Upper lobe of left lung (tissue), 6 donors: Measurements from ENCODE around the gene SLC8A3. TPM values are rescaled to one million over a fixed set of nuclear protein-coding genes. Genes with fewer than 3 reads are reported as not detected.

ENCODE experiments used
- ATAC-seq, 2 donors: fragments of 200-7000 bp; cut with Tn5 transposase; one replicate each; pipeline ENCODE4 v1.9.1; 2022; ENCODE audit warnings: mild to moderate bottlenecking in 2 of 2, moderate library complexity in 2 of 2; ENCODE audit not compliant: low FRiP score in 2 of 2
- DNase-seq, 2 donors: peaks; one replicate each; pipeline ENCODE4 v3.0.0-alpha.2; 2019 to 2020
- H3K27ac ChIP-seq, 4 donors: fragments of 200-600 bp; sonication (generic); one replicate each; pipeline ENCODE4 v1.5.1; 2016 to 2019
- H3K27me3 ChIP-seq, 4 donors: fragments of 200-600 bp; sonication (generic); one replicate each; pipeline ENCODE4 v1.5.1; 2017 to 2019
- H3K36me3 ChIP-seq, 4 donors: fragments of 200-600 bp; sonication (generic); one replicate each; pipeline ENCODE4 v1.5.1; 2016 to 2019
- H3K4me1 ChIP-seq, 4 donors: fragments of 200-600 bp; sonication (generic); one replicate each; pipeline ENCODE4 v1.5.1; 2018 to 2019
- H3K4me3 ChIP-seq, 4 donors: fragments of 200-600 bp; sonication (generic); one replicate each; pipeline ENCODE4 v1.5.1; 2017 to 2019; ENCODE audit warnings: mild to moderate bottlenecking in 2 of 4, moderate library complexity in 1 of 4
- H3K9me3 ChIP-seq, 4 donors: fragments of 200-600 bp; sonication (generic); one replicate each; pipeline ENCODE4 v1.5.1; 2018 to 2019
- EP300 ChIP-seq, 4 donors: sonication (generic); formaldehyde crosslinking; IDR thresholded peaks; one replicate each; pipeline ENCODE4 v1.5.1; 2017; ENCODE audit warnings: antibody characterized with exemption in 4 of 4, control low read depth in 2 of 4
- POLR2A ChIP-seq, 4 donors: fragments of 450-650 bp; IDR thresholded peaks; one replicate each; pipeline ENCODE4 v1.5.1; 2016 to 2017; ENCODE audit warnings: antibody characterized with exemption in 4 of 4, mild to moderate bottlenecking in 2 of 4
- POLR2AphosphoS5 ChIP-seq, 2 donors: sonication (generic); formaldehyde crosslinking; IDR thresholded peaks; one replicate each; pipeline ENCODE4 v1.5.1; 2017; ENCODE audit warnings: antibody characterized with exemption in 2 of 2
- WGBS, 2 donors: methylation state at CpG; one replicate each; pipeline ENCODE4 v1.1.5; 2017 to 2018; 5-methylcytosine and 5-hydroxymethylcytosine counted together
- total RNA-seq, 6 donors: library from RNA; depleted of rRNA in 4 of 6; stranded (reverse); fragments of >200 nt in 4 of 6; gene quantifications; one replicate each; pipeline versions ENCODE4 v1.1.0 to v1.2.1, GENCODE V29; 2016 to 2021
- TF ChIP-seq, protein P1 (sequence below), 6 experiments: fragments of 450-650 bp in 4 of 6; fragments of 200-600 bp in 2 of 6; sonication (generic) in 2 of 6; IDR thresholded peaks; one replicate each; pipeline ENCODE4 v1.5.1; 2016 to 2019; ENCODE audit warnings: antibody characterized with exemption in 6 of 6
- donor health status: DM: no; HTN: no; CAD: no; lungs with moderate emphysema.
- donor health status: DM: no; HTN: yes; CAD: no; lungs with severe emphysema.

The SLC8A3 gene
- total RNA-seq, 6 donors from 2014 or later, result 0.49 to 1.4 (median 1.0) TPM

DNA sequence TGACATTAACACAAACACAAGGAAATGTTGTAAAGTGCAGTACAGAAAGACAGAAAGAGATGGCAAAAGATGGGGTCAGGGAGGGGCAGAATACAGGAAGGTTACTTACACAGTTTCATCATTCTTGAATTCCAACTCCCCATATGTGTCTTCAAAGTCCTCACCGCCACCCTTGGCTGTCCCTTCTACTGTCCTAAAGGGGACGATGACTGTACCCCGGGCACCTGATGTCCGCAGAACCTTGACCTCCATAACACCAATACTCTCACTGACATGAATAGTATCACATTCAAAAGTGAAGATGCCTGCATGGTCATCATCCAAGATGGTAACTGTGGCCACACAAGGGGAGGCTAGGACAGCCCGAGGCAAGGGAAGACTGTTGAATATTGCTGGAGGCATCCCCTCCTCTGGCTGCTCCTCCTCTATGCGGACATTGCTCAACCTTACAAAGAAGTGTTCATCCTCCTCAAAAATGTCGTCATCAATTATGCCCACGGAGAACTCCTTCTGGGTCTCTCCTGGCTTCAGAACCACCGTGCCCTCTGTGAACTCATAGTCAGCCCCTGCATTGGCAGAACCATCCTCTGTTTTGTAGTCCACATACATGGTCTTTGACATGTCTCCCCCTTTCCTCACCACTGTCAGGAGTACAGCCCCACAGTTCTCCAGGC lies 22.1 kb downstream of the SLC8A3 start:
- DNase-seq, result no peak

DNA sequence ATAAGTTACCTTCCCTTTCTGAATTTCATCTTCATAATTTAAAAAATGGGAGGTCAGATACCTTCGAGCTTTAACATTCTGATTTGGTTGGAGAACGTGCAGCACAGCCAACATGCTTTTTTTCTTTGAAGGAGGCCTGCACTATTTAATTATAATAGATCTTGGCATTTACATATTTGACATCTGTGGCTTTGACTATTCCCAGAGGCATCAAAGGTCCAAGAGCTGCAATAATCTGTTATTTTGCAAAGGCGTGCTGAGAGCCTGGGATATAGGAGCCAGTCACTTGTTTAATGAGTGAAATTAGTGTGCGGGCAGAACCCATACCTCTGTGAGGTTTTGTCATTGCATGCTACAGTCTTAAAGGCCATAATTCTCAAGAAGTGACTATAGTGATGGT lies 26.4 kb downstream of the SLC8A3 start:
- H3K27ac ChIP-seq, result no peak overlapping the region
- TF ChIP-seq EP300 (IDR thresholded peaks at IDR 0.05) (no peak), POLR2AphosphoS5 (IDR thresholded peaks at IDR 0.05) (no peak), POLR2A (IDR thresholded peaks at IDR 0.05) (no peak)
- TF ChIP-seq, protein P1, sequence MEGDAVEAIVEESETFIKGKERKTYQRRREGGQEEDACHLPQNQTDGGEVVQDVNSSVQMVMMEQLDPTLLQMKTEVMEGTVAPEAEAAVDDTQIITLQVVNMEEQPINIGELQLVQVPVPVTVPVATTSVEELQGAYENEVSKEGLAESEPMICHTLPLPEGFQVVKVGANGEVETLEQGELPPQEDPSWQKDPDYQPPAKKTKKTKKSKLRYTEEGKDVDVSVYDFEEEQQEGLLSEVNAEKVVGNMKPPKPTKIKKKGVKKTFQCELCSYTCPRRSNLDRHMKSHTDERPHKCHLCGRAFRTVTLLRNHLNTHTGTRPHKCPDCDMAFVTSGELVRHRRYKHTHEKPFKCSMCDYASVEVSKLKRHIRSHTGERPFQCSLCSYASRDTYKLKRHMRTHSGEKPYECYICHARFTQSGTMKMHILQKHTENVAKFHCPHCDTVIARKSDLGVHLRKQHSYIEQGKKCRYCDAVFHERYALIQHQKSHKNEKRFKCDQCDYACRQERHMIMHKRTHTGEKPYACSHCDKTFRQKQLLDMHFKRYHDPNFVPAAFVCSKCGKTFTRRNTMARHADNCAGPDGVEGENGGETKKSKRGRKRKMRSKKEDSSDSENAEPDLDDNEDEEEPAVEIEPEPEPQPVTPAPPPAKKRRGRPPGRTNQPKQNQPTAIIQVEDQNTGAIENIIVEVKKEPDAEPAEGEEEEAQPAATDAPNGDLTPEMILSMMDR (IDR thresholded peaks at IDR 0.05), result no peak
- H3K9me3 ChIP-seq, result no peaks in the 10 kb centered on the region
- H3K4me1 ChIP-seq, result no peaks in the 10 kb centered on the region
- DNase-seq (no peak), ATAC-seq (no peak)
- WGBS, 2 donors, result 87% methylated on average over 4 of the region's 4 CpGs
- no peaks in the 10 kb centered on the region for H3K27me3 ChIP-seq
- no peak overlapping the region for H3K4me3 ChIP-seq
- H3K36me3 ChIP-seq, result no peaks in the 10 kb centered on the region

More for the DNA sequence above, 22.1 kb downstream of the SLC8A3 start:
- Histone ChIP-seq H3K4me1 (no peaks in the 10 kb centered on the region), H3K9me3 (no peaks in the 10 kb centered on the region), H3K4me3 (no peak overlapping the region), H3K36me3 (no peaks in the 10 kb centered on the region), H3K27ac (no peak overlapping the region), H3K27me3 (no peaks in the 10 kb centered on the region)
- no peak for ATAC-seq
- 95 to 96% methylated on average over 9 of the region's 9 CpGs for WGBS, 2 donors
- TF ChIP-seq, protein P1 (IDR thresholded peaks at IDR 0.05), result no peak
- TF ChIP-seq EP300 (IDR thresholded peaks at IDR 0.05), result no peak
- no peak for TF ChIP-seq POLR2AphosphoS5 (IDR thresholded peaks at IDR 0.05)
- no peak for TF ChIP-seq POLR2A (IDR thresholded peaks at IDR 0.05)

DNA sequence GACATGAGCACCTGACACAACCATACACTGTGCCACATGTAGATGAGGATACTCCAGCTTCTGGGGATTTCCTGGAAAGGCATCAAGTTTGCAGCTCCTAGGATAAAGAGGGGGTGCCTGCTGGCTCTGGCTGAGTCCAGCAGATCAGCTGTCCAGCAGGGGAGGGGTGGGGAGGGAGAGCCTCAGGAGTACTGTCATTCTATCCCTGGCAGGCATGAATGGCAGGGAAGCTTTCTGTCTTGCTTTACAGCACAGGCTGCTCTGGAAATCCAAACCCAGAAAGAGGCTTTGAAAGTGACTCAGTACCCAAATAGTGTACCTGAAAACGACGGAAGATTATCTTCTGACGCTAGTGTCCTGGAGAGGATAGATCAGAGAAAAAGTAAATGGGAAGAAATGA lies 32.2 kb downstream of the SLC8A3 start:
- ATAC-seq (no peak), DNase-seq (no peak)
- H3K9me3 ChIP-seq, result no peaks in the 10 kb centered on the region
- H3K27me3 ChIP-seq, result no peaks in the 10 kb centered on the region
- no peaks in the 10 kb centered on the region for H3K4me1 ChIP-seq
- TF ChIP-seq, protein P1 (IDR thresholded peaks at IDR 0.05), result no peak
- TF ChIP-seq POLR2A (IDR thresholded peaks at IDR 0.05) (no peak), EP300 (IDR thresholded peaks at IDR 0.05) (no peak)
- no peak overlapping the region for H3K4me3 ChIP-seq
- no peaks in the 10 kb centered on the region for H3K36me3 ChIP-seq
- 54 to 66% methylated on average over 3 of the region's 3 CpGs for WGBS, 2 donors
- no peak overlapping the region for H3K27ac ChIP-seq

DNA sequence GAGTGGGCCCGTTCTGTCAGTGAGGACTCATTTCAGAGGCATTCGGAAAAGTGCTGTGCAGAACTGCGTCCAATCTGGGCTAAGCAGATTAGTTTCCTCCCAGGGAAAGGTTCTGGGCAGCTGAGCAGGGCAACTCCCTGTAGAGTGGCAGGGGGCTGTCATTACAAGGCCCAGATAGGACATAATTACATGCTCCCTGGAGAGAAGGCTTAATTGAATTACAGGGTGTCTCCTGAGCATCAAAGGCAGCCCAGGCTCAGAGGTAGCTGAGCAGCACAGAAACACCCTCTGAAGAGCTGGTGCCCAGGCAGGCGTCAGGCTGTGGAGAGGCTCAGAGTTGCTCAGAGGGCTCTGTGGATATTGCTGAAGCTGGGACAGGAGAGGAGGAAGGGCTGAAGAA lies 36.0 kb downstream of the SLC8A3 start:
- H3K27me3 ChIP-seq, result no peaks in the 10 kb centered on the region
- H3K36me3 ChIP-seq, result no peaks in the 10 kb centered on the region
- ATAC-seq (no peak), DNase-seq (no peak)
- TF ChIP-seq, protein P1 (IDR thresholded peaks at IDR 0.05), result no peak
- no peak for TF ChIP-seq POLR2A (IDR thresholded peaks at IDR 0.05)
- no peak for TF ChIP-seq POLR2AphosphoS5 (IDR thresholded peaks at IDR 0.05)
- no peak for TF ChIP-seq EP300 (IDR thresholded peaks at IDR 0.05)
- WGBS, 2 donors, result 71% methylated on average over 4 of the region's 4 CpGs
- no peaks in the 10 kb centered on the region for H3K4me1 ChIP-seq
- H3K9me3 ChIP-seq, result no peaks in the 10 kb centered on the region
- H3K27ac ChIP-seq, result no peak overlapping the region
- no peak overlapping the region for H3K4me3 ChIP-seq

DNA sequence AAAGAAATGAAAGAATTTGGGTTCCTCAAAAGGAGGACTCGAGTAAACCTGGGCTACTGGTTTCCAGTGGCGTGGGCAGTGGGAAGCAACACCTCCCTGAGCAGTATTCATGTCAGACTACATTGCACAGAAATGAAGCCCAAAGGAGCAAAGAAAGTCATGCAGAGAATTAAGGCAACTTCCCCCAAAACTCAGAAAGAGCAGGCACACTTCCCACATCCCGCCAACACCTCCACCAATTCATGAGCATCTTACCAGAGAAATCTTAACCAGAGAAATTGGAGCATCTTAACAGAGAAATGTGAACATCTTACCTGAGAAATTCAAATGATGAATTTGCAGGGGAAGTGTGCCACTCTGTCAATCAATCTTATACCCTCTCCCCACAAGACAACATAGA lies 36.7 kb downstream of the SLC8A3 start:
- Histone ChIP-seq H3K27ac (no peak overlapping the region), H3K27me3 (no peaks in the 10 kb centered on the region), H3K9me3 (no peaks in the 10 kb centered on the region), H3K36me3 (no peaks in the 10 kb centered on the region), H3K4me1 (no peaks in the 10 kb centered on the region), H3K4me3 (no peak overlapping the region)
- ATAC-seq (no peak), DNase-seq (no peak)
- TF ChIP-seq POLR2AphosphoS5 (IDR thresholded peaks at IDR 0.05) (no peak), POLR2A (IDR thresholded peaks at IDR 0.05) (no peak), EP300 (IDR thresholded peaks at IDR 0.05) (no peak)
- TF ChIP-seq, protein P1 (IDR thresholded peaks at IDR 0.05), result no peak
- WGBS, 2 donors, result 82 to 89% methylated on average over 3 of the region's 3 CpGs
